ENCODE results near the gene DUSP14.

DUSP14 gene

GRCh38 chr17:37512442-37513068 lies 22.9 kb downstream of the DUSP14 start:
- in situ Hi-C loops (cut with HindIII; ENCODE audit: low sequenced_read_pairs), result no loop called here

- in situ Hi-C loops (cut with HindIII; ENCODE audit: low sequenced_read_pairs), result no loop called here
Measured at GRCh38 chr17:37513711-37514110, 24.0 kb downstream of the DUSP14 start.

GRCh38 chr17:37516127-37516571 lies 26.5 kb downstream of the DUSP14 start:
- in situ Hi-C loops (cut with HindIII; ENCODE audit: low sequenced_read_pairs), result no loop called here

DNA sequence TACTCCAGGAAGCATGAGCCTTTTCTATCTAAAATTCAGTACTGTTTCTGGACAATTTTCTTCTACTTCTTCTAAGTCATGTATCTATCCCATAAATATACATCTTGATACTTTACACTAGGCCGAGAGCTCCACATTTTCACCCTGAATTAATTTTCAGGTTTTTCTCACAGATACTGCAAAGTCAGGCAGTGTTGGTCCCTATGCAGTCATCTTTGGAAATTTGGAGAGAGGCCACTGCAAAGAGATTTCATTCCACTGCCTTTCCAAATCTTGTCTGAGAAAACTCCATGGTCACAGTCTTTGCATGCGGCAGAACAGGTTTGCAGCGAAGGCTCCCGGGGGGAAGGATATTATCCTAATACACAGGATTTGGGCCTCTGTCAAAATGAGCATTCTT lies 28.2 kb downstream of the DUSP14 start:
- in situ Hi-C loops (cut with HindIII; ENCODE audit: low sequenced_read_pairs), result no loop called here

- in situ Hi-C loops (cut with HindIII; ENCODE audit: low sequenced_read_pairs), result no loop called here
Measured at GRCh38 chr17:37518826-37519225, 29.1 kb downstream of the DUSP14 start.

- in situ Hi-C loops (cut with HindIII; ENCODE audit: low sequenced_read_pairs), result no loop called here
Measured at GRCh38 chr17:37519251-37519985, 29.7 kb downstream of the DUSP14 start.

DNA sequence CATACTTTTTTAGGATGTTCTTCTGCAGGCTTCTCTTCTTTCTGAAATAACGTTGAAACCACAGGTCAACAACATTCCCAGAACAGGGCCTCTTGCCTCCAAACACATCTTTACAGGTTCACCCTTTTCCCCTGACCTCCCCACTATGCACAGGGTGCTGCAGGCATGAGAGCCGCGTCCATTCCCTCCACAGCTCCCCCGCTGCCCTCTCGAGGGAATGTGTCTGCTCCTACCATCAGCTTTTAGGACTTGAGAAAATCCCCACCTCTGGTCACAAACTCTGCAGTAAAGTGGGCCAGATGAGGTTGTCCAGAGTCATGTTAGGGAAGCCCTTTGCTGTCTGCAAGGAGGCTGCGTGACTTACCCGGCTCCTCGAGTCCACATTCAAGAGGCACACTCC lies 30.5 kb downstream of the DUSP14 start:
- in situ Hi-C loops (cut with HindIII; ENCODE audit: low sequenced_read_pairs), result no loop called here

- in situ Hi-C loops (cut with HindIII; ENCODE audit: low sequenced_read_pairs), result no loop called here
Measured at GRCh38 chr17:37521821-37522220, 32.1 kb downstream of the DUSP14 start.

- in situ Hi-C loops (cut with HindIII; ENCODE audit: low sequenced_read_pairs), result no loop called here
Measured at GRCh38 chr17:37523715-37524219, 34.1 kb downstream of the DUSP14 start.

GRCh38 chr17:37527249-37527851 lies 37.7 kb downstream of the DUSP14 start:
- in situ Hi-C loops (cut with HindIII; ENCODE audit: low sequenced_read_pairs), result no loop called here

GRCh38 chr17:37530420-37530819 lies 40.7 kb downstream of the DUSP14 start:
- in situ Hi-C loops (cut with HindIII; ENCODE audit: low sequenced_read_pairs), result no loop called here

- in situ Hi-C loops (cut with HindIII; ENCODE audit: low sequenced_read_pairs), result no loop called here
Measured at GRCh38 chr17:37532756-37533155, 43.1 kb downstream of the DUSP14 start.

GRCh38 chr17:37535906-37536305 lies 46.2 kb downstream of the DUSP14 start:
- in situ Hi-C loops (cut with HindIII; ENCODE audit: low sequenced_read_pairs), result no loop called here

DNA sequence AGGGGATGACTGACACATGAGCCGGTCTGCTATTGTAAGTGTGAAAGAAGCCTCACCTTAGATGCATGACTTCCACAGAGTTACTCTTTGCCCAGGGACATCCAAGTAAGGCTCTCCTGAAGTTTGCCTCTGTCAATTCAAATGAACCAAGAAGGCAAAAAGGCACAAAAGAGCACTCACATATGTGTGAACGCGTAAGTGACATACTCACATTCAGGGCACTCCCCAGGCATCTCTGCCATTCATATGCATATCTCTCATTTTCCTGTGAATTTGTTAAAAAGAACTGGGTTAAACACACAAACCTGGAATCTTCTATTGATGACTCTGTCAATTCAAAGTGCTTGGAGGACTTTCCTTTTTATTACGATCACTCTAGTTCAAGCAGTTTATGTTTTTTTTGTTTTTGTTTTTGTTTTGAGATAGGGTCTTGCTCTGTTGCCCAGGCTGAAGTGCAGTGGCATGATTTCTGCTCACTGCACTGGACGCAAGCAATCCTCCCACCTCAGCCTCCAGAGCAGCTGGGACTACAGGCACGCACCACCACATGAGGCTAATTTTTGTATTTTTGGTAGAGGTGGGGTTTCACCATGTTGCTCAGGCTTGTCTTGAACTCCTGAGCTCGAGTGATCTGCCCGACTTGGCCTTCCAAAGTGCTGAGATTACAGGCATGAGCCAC lies 49.4 kb downstream of the DUSP14 start:
- in situ Hi-C loops (cut with HindIII; ENCODE audit: low sequenced_read_pairs), result no loop called here

DNA sequence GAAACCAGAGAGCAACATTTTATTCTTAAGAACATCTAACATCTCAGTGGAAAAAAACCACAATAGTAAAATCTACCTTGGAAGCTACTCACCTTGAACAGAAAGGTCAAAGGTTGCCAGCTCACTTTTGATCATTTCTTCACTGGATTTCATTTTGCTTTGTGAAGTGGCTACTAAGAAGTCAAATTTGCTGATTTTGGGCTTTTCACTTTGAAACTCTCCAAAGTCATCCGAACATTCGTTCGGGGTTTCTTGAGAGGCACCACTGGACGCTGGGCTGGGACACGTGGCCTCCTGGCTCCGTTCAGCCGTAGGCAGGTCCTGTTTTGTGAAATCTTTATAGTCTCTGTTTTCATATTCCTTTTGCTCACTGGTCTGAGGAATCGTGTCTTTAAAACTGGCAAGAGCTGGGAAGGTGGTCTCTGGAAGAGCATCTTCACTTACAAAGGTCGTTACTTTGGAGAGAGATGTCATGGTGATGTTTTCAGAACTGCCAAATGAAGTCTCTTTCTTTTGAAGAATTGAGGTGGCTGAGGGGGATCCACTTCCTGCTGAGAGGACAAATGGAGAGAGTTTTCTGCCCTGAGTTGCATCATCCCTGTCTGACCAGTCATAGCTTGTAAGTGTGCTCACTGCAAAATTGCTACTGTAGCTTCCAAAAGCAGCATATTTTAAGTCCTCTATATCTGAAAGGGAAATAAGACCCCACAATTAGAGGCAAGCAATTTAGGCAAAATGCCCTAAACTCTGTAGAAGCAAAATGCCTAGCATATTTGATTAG lies 52.4 kb downstream of the DUSP14 start:
- in situ Hi-C loops (cut with HindIII; ENCODE audit: low sequenced_read_pairs), result no loop called here

DNA sequence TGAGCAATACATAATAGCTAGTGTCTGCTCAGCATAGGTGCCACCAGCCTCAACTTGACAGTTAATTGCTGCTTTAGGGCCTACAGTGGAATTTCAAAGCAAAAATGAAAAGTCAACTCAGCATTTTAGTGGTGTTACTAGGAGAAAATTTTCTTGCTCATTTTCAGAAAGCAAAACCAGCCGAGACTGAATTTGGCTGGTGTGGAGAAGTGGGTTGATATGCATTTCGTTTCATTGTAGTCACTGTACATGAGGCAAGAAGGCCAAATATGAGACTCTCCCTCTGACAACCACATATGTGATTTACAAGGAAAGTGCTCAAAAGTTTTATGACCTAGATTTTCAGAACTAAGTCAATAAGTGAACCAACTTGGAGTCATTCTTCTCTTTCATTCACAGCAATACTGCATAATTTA lies 54.0 kb downstream of the DUSP14 start:
- in situ Hi-C loops (cut with HindIII; ENCODE audit: low sequenced_read_pairs), result no loop called here

DNA sequence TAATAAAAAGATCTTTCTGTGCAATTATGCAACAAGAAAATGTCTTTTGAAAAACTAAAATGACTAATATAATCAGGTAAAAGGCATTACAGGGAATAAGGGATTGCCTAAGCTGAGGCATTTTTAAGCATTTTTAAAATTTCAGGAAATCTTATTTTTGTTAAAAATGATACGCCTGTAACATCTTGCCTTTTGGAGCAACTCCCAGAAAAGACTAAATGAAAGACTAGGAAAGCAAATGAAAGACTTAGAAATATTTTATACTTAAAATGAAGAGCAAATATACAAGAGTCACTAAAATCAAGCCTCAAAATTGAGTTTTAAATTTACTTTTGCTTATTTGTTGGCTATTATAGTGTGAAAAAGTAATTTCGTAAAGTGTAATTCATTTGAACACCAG lies 55.8 kb downstream of the DUSP14 start:
- in situ Hi-C loops (cut with HindIII; ENCODE audit: low sequenced_read_pairs), result no loop called here

DNA sequence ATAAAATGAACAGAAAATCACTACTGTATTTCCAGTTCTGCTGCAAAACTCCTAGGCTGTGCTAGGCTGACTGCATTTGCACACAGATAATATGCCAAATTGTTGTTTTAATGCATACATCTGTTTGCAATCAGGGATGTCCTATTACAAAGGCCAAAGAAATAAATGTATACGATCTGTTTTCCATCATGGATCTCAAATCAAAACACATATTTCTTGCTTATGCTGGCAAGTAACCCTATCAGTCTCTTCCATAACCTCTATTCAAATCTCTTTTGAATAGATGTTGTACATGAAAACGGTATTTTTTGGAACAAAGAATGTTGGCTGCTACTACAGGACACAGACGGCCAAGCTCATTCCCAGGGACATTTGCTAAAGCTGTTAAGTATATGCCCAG lies 56.6 kb downstream of the DUSP14 start:
- in situ Hi-C loops (cut with HindIII; ENCODE audit: low sequenced_read_pairs), result no loop called here

DNA sequence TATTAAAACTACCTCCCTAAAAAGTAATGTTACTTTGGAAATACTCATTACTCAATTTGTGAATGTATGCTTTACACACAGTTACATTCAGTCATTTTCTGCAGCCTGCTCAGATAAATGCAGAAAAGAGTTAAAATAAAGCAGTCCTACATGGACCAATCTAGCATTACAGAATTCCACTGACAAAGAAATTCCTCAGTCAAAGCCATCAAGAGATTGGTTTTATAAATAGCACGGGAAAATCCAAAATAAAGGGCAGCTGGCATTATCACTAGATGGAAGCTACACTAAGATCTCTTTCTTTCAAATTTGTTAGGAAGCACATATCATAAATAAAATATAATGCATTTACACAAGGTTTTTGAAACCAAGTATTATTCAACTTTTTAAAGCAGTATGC lies 58.3 kb downstream of the DUSP14 start:
- in situ Hi-C loops (cut with HindIII; ENCODE audit: low sequenced_read_pairs), result no loop called here

DNA sequence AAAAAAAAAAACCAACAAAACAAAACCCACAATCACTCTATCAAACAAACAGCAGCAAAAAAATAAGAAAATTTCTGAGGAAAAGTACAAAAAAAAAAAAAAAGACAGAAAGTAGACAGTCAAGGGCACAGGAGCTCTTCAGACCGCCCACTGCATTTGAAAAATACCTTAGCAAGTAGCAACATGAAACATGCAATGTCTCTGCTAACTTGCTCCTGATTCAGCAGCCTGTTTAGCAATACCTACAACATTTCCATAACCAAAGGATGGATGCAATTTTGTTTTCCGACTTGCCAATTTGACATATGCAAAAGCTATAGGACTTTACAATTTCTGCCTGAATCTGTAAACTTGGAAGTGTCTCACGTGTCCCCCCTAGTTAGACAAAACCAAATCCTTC lies 62.1 kb downstream of the DUSP14 start:
- in situ Hi-C loops (cut with HindIII; ENCODE audit: low sequenced_read_pairs), result no loop called here

All from DLD1 (cell line).